Stimulated activated naive B cell treated with anti-CD40 and anti-IgM and Interleukin-4, amounts not matched to agents 10 μg/mL and 1 μg/mL and 100 μg/mL, for 72 hours (primary cell): ENCODE measurements around the gene ENG.
"Not testable (repeated sequence)": the region's sequence is repeated elsewhere in the genome, so short reads cannot be mapped to it uniquely, and the experiment has no call there.

Experiments used
- ATAC-seq, 2 donors: fragments of 150-1000 bp; cut with Tn5 transposase; replicated peaks; 2 replicates each; pipeline ENCODE4 v1.10.0; 2021; ENCODE audit warnings: moderate library complexity in 1 of 2
- DNase-seq: peaks from one replicate; pipeline ENCODE4 v3.0.0; 2021
- H3K27ac Mint-ChIP-seq: one replicate; pipeline ENCODE4 v1.8.0; 2022; ENCODE audit warnings: mild to moderate bottlenecking, mixed read lengths
- H3K27me3 Mint-ChIP-seq, 2 donors: one replicate each; pipeline ENCODE4 v1.8.0; 2022; ENCODE audit warnings: mixed read lengths in 2 of 2
- H3K36me3 Mint-ChIP-seq, 2 donors: one replicate each; pipeline ENCODE4 v1.8.0; 2022; ENCODE audit warnings: mixed read lengths in 2 of 2, mild to moderate bottlenecking in 1 of 2
- H3K4me1 Mint-ChIP-seq, 2 donors: one replicate each; pipeline ENCODE4 v1.8.0; 2022; ENCODE audit warnings: mixed read lengths in 2 of 2, mild to moderate bottlenecking in 1 of 2
- H3K4me3 Mint-ChIP-seq, 2 donors: one replicate each; pipeline ENCODE4 v1.8.0; 2022; ENCODE audit warnings: mild to moderate bottlenecking in 2 of 2, mixed read lengths in 2 of 2, moderate library complexity in 1 of 2
- H3K9me3 Mint-ChIP-seq, 2 donors: one replicate each; pipeline ENCODE4 v1.8.0; 2022; ENCODE audit warnings: mixed read lengths in 2 of 2, mild to moderate bottlenecking in 1 of 2

ENG gene

GRCh38 chr9:127848756-127849504 lies 5.5 kb downstream of the ENG start:
- peaks cover 16 to 26% of the 10 kb centered on the region in 2 donors for H3K4me1 Mint-ChIP-seq

GRCh38 chr9:127847833-127848755 lies 6.4 kb downstream of the ENG start:
- no peak overlapping the region for H3K27ac Mint-ChIP-seq

More at GRCh38 chr9:127848756-127849504, 5.5 kb downstream of the ENG start:
- no peak overlapping the region for H3K4me3 Mint-ChIP-seq
- no peak for DNase-seq
- H3K9me3 Mint-ChIP-seq: peaks cover 12 to 17% of the 10 kb centered on the region in 2 donors
- no peaks in the 10 kb centered on the region for H3K27me3 Mint-ChIP-seq
- no peak for ATAC-seq
- H3K27ac Mint-ChIP-seq: peak overlapping the region; percentile 56
- peaks cover 23 to 34% of the 10 kb centered on the region in 2 donors for H3K36me3 Mint-ChIP-seq

GRCh38 chr9:127847178-127847510 lies 7.3 kb downstream of the ENG start:
- no peak for DNase-seq
- Mint-ChIP-seq H3K4me1 (peaks cover 7 to 8% of the 10 kb centered on the region in 2 donors), H3K27ac (no peak overlapping the region), H3K9me3 (peaks cover 12 to 17% of the 10 kb centered on the region in 2 donors), H3K27me3 (no peaks in the 10 kb centered on the region), H3K36me3 (peaks cover 27 to 42% of the 10 kb centered on the region in 2 donors), H3K4me3 (no peak overlapping the region)
- no peak for ATAC-seq

More at GRCh38 chr9:127847833-127848755, 6.4 kb downstream of the ENG start:
- H3K36me3 Mint-ChIP-seq: peaks cover 23 to 36% of the 10 kb centered on the region in 2 donors
- peaks cover 14 to 18% of the 10 kb centered on the region in 2 donors for H3K4me1 Mint-ChIP-seq
- no peak for DNase-seq
- no peak overlapping the region for H3K4me3 Mint-ChIP-seq
- no peak for ATAC-seq
- no peaks in the 10 kb centered on the region for H3K27me3 Mint-ChIP-seq
- H3K9me3 Mint-ChIP-seq: peaks cover 12 to 17% of the 10 kb centered on the region in 2 donors

DNA sequence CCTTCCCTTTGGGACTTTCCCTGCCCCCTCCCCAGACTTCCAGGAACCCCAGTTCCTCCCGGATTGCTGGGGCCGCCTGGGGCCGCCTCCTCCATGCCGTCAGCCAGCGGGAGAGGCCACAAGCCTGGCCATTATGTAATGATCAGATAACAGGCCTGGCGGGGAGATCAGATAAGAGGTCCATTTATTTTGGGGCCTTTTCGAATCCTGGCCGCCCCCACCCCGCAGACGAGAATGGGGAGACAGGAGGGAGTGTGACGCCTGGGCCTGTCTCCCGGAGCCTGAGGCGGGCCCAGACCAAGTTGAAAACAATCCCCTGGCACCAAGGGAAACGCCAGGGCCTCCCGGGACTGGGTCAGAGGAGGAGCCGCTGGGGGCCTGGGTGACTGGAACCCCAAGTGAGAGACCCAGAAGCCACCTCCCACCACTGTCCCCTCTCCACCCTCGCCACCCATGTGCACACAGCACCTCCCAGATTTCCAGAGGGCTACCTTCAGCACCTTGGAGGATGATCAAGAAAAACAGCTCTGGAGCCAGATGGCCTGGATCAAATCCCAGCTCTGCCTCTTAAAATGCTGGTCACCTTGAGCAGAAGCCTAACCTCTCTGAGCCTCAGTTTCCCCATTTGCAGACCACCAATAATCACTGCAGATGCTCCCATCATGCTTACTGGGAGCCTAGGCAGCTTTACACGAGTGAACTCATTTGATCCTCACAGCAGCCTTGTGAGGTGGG lies 7.8 kb downstream of the ENG start:
- peaks cover 27 to 41% of the 10 kb centered on the region in 2 donors for H3K36me3 Mint-ChIP-seq
- ATAC-seq (no peak), DNase-seq (no peak)
- H3K4me3 Mint-ChIP-seq: no peak overlapping the region
- H3K4me1 Mint-ChIP-seq: peaks cover 3 to 4% of the 10 kb centered on the region in 2 donors
- H3K9me3 Mint-ChIP-seq: peaks cover 12 to 17% of the 10 kb centered on the region in 2 donors
- H3K27me3 Mint-ChIP-seq: no peaks in the 10 kb centered on the region
- no peak overlapping the region for H3K27ac Mint-ChIP-seq

DNA sequence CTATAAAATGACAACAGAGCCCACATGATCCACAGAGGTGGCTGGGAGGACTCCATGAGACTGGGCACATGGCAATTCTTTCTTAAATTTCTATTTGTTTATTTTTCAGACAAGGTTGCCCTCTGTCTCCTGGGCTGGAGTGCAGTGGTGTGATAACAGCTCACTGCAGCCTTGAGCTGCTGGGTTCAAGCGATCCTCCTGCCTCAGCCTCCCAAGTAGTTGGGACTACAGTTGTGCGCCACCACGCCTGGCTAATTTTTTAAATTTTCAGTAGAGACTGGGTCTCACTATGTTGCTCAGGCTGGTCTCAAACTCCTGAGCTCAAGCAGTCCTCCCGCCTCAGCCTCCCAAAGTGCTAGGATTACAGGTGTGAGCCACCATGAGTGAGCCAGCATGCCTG lies 8.8 kb downstream of the ENG start:
- H3K4me1 Mint-ChIP-seq, H3K27ac Mint-ChIP-seq, H3K27me3 Mint-ChIP-seq, ATAC-seq, DNase-seq, H3K4me3 Mint-ChIP-seq: not testable (repeated sequence)
- Mint-ChIP-seq H3K36me3 (peaks cover 33 to 44% of the 10 kb centered on the region in 2 donors), H3K9me3 (peaks cover 12 to 16% of the 10 kb centered on the region in 2 donors)

- Mint-ChIP-seq H3K27ac (no peak overlapping the region), H3K9me3 (peaks cover 12% of the 10 kb centered on the region in 2 donors), H3K4me1 (peaks cover under 1 to 4% of the 10 kb centered on the region in 2 donors), H3K4me3 (no peak overlapping the region), H3K36me3 (peaks cover 28 to 39% of the 10 kb centered on the region in 2 donors), H3K27me3 (no peaks in the 10 kb centered on the region)
- no peak for DNase-seq
- no peak for ATAC-seq
Measured at GRCh38 chr9:127844821-127845359, 9.6 kb downstream of the ENG start.

DNA sequence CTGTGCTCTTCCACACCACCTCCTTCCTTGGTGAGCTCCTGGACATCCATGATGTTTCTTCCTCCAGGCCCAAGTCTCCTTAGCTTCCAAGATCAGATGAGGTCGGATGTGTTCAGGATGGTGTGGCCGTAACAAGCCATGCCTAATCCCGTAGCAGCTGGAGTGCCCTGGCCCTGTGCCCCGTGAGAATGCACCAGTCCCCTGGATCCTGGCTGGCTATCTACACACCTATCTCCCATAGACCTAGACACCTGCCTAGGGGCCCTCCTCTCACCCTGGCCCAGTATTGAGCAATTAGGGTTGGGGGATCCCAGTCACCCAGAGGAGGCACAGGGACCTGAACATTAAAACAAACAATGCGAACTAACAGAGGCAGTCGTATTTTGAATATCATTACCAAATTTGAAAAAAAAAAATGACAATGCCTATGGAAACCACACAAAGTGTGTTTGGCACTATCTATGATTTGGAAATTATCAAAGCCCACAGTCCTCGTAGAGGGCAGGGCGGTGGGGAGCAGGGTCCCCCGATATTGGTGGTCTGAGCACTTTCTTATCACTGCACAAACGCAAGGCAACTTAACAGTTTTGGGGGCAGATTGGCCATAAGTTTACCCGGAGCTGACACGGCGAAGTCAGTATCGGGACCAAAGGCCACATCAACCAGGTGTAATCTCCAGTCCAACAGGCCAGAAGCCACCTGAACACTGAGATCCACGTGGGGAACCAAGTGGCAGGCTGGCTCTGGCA lies 13.2 kb downstream of the ENG start:
- ATAC-seq: no peak
- H3K27me3 Mint-ChIP-seq: no peaks in the 10 kb centered on the region
- H3K27ac Mint-ChIP-seq: no peak overlapping the region
- no peaks in the 10 kb centered on the region for H3K9me3 Mint-ChIP-seq
- DNase-seq: no peak
- peaks cover 17 to 31% of the 10 kb centered on the region in 2 donors for H3K4me1 Mint-ChIP-seq
- H3K4me3 Mint-ChIP-seq: no peak overlapping the region
- H3K36me3 Mint-ChIP-seq: peaks cover 16 to 35% of the 10 kb centered on the region in 2 donors

GRCh38 chr9:127838375-127839078 lies 15.9 kb downstream of the ENG start:
- H3K36me3 Mint-ChIP-seq: peaks cover 20 to 38% of the 10 kb centered on the region in 2 donors
- DNase-seq: no peak
- no peaks in the 10 kb centered on the region for H3K9me3 Mint-ChIP-seq
- no peaks in the 10 kb centered on the region for H3K27me3 Mint-ChIP-seq
- no peak overlapping the region for H3K4me3 Mint-ChIP-seq
- peak overlapping the region; percentile 56 for H3K27ac Mint-ChIP-seq
- H3K4me1 Mint-ChIP-seq: peaks cover 27 to 46% of the 10 kb centered on the region in 2 donors
- no peak for ATAC-seq

GRCh38 chr9:127837346-127837745 lies 17.1 kb downstream of the ENG start:
- H3K36me3 Mint-ChIP-seq: peaks cover 17 to 33% of the 10 kb centered on the region in 2 donors
- H3K27me3 Mint-ChIP-seq: no peaks in the 10 kb centered on the region
- no peaks in the 10 kb centered on the region for H3K9me3 Mint-ChIP-seq
- ATAC-seq (peak in 1 of 2 donors; percentile 29), DNase-seq (no peak)
- H3K4me1 Mint-ChIP-seq: peaks cover 28 to 57% of the 10 kb centered on the region in 2 donors
- no peak overlapping the region for H3K27ac Mint-ChIP-seq
- H3K4me3 Mint-ChIP-seq: no peak overlapping the region

- H3K27ac Mint-ChIP-seq: peak overlapping the region; percentile 83
- H3K4me1 Mint-ChIP-seq: peaks cover 30 to 59% of the 10 kb centered on the region in 2 donors
- not testable (repeated sequence) for H3K27me3 Mint-ChIP-seq, ATAC-seq, H3K4me3 Mint-ChIP-seq, H3K9me3 Mint-ChIP-seq, DNase-seq
- H3K36me3 Mint-ChIP-seq: peaks cover 19 to 35% of the 10 kb centered on the region in 2 donors
Measured at GRCh38 chr9:127836561-127836960, 17.9 kb downstream of the ENG start.

GRCh38 chr9:127835991-127836516 lies 18.4 kb downstream of the ENG start:
- Mint-ChIP-seq H3K27ac (peak overlapping the region; percentile 83), H3K4me3 (peak overlapping the region; percentile 29 to 58)
- ATAC-seq: peak; percentile 88

GRCh38 chr9:127833555-127833954 lies 20.9 kb downstream of the ENG start:
- Mint-ChIP-seq H3K36me3 (peaks cover 18 to 26% of the 10 kb centered on the region in 2 donors), H3K9me3 (no peaks in the 10 kb centered on the region), H3K27me3 (no peaks in the 10 kb centered on the region), H3K4me1 (peaks cover 30 to 58% of the 10 kb centered on the region in 2 donors), H3K4me3 (peak overlapping the region in 1 of 2 donors; percentile 25), H3K27ac (peak overlapping the region; percentile 84)
- peak; percentile 40 for ATAC-seq
- no peak for DNase-seq

More at GRCh38 chr9:127835991-127836516, 18.4 kb downstream of the ENG start:
- H3K36me3 Mint-ChIP-seq: peaks cover 17 to 30% of the 10 kb centered on the region in 2 donors
- DNase-seq: peak; percentile 59
- no peaks in the 10 kb centered on the region for H3K27me3 Mint-ChIP-seq
- H3K9me3 Mint-ChIP-seq: no peaks in the 10 kb centered on the region
- H3K4me1 Mint-ChIP-seq: peaks cover 30 to 59% of the 10 kb centered on the region in 2 donors
